HepG2 (cell line): ENCODE data around the gene STAT4. TPM values are rescaled to one million over a fixed set of nuclear protein-coding genes. Genes with fewer than 3 reads are reported as not detected.
A peak's percentile ranks its signal among the peaks of the same experiment; 100 is the strongest.

Source experiments
- JARID2 ChIP-seq: sonication (generic); formaldehyde crosslinking; IDR thresholded peaks from 2 replicates; pipeline ENCODE4 v1.8.1; 2023; ENCODE audit warnings: missing genetic modification reagents, inconsistent platforms; ENCODE audit not compliant: insufficient replicate concordance
- MYNN ChIP-seq: sonication (generic); formaldehyde crosslinking; IDR thresholded peaks from 2 replicates; pipeline ENCODE4 v1.4.0; 2020; ENCODE audit warnings: mild to moderate bottlenecking, low read depth, missing genetic modification reagents
- NAIF1 ChIP-seq: sonication (generic); formaldehyde crosslinking; IDR thresholded peaks from 2 replicates; pipeline ENCODE4 v1.5.0; 2020; ENCODE audit warnings: mild to moderate bottlenecking, missing genetic modification reagents, borderline replicate concordance
- NFE2L1 ChIP-seq: sonication (generic); formaldehyde crosslinking; IDR thresholded peaks from 2 replicates; pipeline ENCODE4 v1.4.0; 2020; ENCODE audit warnings: missing genetic modification reagents, mild to moderate bottlenecking, borderline replicate concordance
- NR2C2 ChIP-seq: sonication (generic); formaldehyde crosslinking; IDR thresholded peaks from 2 replicates; pipeline ENCODE4 v1.4.0; 2020; ENCODE audit warnings: missing genetic modification reagents, mild to moderate bottlenecking, moderate library complexity, borderline replicate concordance
- RARG ChIP-seq: sonication (generic); formaldehyde crosslinking; IDR thresholded peaks from 2 replicates; pipeline ENCODE4 v1.4.0; 2020; ENCODE audit warnings: low read depth, mild to moderate bottlenecking, missing genetic modification reagents
- SIX1 ChIP-seq: sonication (generic); formaldehyde crosslinking; IDR thresholded peaks from 2 replicates; pipeline ENCODE4 v1.4.0; 2020; ENCODE audit warnings: missing genetic modification reagents, borderline replicate concordance
- ZC3H4 ChIP-seq: sonication (generic); formaldehyde crosslinking; IDR thresholded peaks from 2 replicates; pipeline ENCODE4 v1.4.0; 2020; ENCODE audit warnings: missing genetic modification reagents, borderline replicate concordance
- ZMYM4 ChIP-seq: sonication (generic); formaldehyde crosslinking; IDR thresholded peaks from 2 replicates; pipeline ENCODE4 v1.8.1; 2023; ENCODE audit warnings: mild to moderate bottlenecking, missing genetic modification reagents
- ZNF33B ChIP-seq: sonication (generic); formaldehyde crosslinking; IDR thresholded peaks from 2 replicates; pipeline ENCODE4 v1.5.1; 2020; ENCODE audit warnings: mild to moderate bottlenecking, missing genetic modification reagents
- ZNF446 ChIP-seq: sonication (generic); formaldehyde crosslinking; IDR thresholded peaks from 2 replicates; pipeline ENCODE4 v1.5.0; 2020; ENCODE audit warnings: mild to moderate bottlenecking, missing genetic modification reagents
- polyA plus RNA-seq, 8 experiments: library from polyadenylated mRNA; depleted of rRNA in 3 of 8; stranded (reverse) in 7 of 8; unstranded in 1 of 8; fragments of >200 nt; fragmentation: Illumina TruSeq in 4 of 8; extraction: Trizol in 4 of 8; gene quantifications; 2 replicates each; pipeline versions ENCODE4 v1.2.1 to v1.2.3, GENCODE V29; 2011 to 2016; ENCODE audit warnings: low read depth in 4 of 8, missing spikeins in 1 of 8, mixed read lengths in 1 of 8; ENCODE audit not compliant: insufficient read depth in 1 of 8
- total RNA-seq, 5 experiments: library from RNA; depleted of rRNA; stranded (reverse); fragments of >200 nt; fragmentation: Illumina TruSeq; extraction: Trizol; gene quantifications; 2 replicates each; pipeline ENCODE4 v1.2.3, GENCODE V29; 2016; ENCODE audit warnings: low read depth in 1 of 5
- TF ChIP-seq, protein P1 (sequence below), 2 experiments: sonication (generic) in 1 of 2; formaldehyde crosslinking in 1 of 2; IDR thresholded peaks; 2 replicates each; pipeline versions ENCODE4 v1.6.1 to v1.9.0; 2014 to 2022; ENCODE audit warnings: antibody characterized with exemption in 1 of 2, borderline replicate concordance in 1 of 2, inconsistent platforms in 1 of 2, low read depth in 1 of 2, missing genetic modification reagents in 1 of 2
- TF ChIP-seq, protein P2 (sequence below): sonication (generic); formaldehyde crosslinking; IDR thresholded peaks from 2 replicates; pipeline ENCODE4 v1.4.0; 2020; ENCODE audit warnings: missing genetic modification reagents
- TF ChIP-seq, protein P3 (sequence below): sonication (generic); formaldehyde crosslinking; IDR thresholded peaks from 2 replicates; pipeline ENCODE4 v1.9.0; 2021; ENCODE audit warnings: missing genetic modification reagents, mild to moderate bottlenecking, borderline replicate concordance
- TF ChIP-seq, protein P4 (sequence below): sonication (generic); formaldehyde crosslinking; IDR thresholded peaks from 2 replicates; pipeline ENCODE4 v1.5.0; 2020; ENCODE audit warnings: mild to moderate bottlenecking, missing genetic modification reagents

Gene STAT4
- total and polyA plus RNA-seq, 2 of the 13 experiments (the other 11 are each of a cell fraction or from before 2014, with no cell fraction given): 0.37 TPM; not detected in 1

DNA sequence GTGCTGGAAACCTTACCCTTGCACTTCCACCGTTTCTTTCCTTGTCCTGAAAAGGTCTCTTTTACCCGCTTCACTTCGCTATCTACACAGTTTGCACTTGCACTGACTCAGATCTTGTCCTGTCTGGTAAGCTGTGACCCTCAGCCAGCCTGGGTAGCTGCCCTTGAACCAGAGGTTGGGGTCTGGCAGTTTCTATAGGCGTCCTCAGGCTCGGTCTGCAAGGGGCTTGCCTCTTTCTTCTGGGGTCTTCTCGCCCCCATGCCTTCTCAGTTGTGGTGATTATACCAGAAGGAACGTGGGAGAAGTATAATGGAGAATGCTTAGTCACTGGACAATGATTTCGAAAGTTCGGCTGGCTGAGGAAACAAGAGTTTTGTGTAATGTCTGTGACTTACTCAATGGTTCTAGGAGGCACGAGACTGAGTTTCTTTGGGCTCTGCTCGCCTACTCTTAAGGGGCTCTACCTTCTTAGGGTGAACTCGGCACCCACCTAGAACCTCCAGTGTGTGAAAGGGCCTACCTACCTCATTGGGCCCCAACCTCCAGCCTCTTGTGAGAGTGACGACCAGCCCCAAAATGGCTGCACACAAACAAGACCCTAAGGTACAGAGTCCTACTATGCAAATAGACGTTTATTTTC is 129.9 kb downstream of the STAT4 start (continued):
- TF ChIP-seq, protein P1, sequence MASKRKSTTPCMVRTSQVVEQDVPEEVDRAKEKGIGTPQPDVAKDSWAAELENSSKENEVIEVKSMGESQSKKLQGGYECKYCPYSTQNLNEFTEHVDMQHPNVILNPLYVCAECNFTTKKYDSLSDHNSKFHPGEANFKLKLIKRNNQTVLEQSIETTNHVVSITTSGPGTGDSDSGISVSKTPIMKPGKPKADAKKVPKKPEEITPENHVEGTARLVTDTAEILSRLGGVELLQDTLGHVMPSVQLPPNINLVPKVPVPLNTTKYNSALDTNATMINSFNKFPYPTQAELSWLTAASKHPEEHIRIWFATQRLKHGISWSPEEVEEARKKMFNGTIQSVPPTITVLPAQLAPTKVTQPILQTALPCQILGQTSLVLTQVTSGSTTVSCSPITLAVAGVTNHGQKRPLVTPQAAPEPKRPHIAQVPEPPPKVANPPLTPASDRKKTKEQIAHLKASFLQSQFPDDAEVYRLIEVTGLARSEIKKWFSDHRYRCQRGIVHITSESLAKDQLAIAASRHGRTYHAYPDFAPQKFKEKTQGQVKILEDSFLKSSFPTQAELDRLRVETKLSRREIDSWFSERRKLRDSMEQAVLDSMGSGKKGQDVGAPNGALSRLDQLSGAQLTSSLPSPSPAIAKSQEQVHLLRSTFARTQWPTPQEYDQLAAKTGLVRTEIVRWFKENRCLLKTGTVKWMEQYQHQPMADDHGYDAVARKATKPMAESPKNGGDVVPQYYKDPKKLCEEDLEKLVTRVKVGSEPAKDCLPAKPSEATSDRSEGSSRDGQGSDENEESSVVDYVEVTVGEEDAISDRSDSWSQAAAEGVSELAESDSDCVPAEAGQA (IDR thresholded peaks at IDR 0.05; ENCODE audit: low read depth): 0 out of 2 replicates have a peak, but pooled peaks have one; percentile 28
- TF ChIP-seq, protein P1 (CRISPR knock-in tag; IDR thresholded peaks at IDR 0.05; ENCODE audit: borderline replicate concordance): no peak
- TF ChIP-seq, protein P2, sequence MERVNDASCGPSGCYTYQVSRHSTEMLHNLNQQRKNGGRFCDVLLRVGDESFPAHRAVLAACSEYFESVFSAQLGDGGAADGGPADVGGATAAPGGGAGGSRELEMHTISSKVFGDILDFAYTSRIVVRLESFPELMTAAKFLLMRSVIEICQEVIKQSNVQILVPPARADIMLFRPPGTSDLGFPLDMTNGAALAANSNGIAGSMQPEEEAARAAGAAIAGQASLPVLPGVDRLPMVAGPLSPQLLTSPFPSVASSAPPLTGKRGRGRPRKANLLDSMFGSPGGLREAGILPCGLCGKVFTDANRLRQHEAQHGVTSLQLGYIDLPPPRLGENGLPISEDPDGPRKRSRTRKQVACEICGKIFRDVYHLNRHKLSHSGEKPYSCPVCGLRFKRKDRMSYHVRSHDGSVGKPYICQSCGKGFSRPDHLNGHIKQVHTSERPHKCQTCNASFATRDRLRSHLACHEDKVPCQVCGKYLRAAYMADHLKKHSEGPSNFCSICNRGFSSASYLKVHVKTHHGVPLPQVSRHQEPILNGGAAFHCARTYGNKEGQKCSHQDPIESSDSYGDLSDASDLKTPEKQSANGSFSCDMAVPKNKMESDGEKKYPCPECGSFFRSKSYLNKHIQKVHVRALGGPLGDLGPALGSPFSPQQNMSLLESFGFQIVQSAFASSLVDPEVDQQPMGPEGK (CRISPR knock-in tag): no peak
- no peak for TF ChIP-seq NR2C2
- TF ChIP-seq NAIF1 (CRISPR knock-in tag): no peak
- TF ChIP-seq, protein P3, sequence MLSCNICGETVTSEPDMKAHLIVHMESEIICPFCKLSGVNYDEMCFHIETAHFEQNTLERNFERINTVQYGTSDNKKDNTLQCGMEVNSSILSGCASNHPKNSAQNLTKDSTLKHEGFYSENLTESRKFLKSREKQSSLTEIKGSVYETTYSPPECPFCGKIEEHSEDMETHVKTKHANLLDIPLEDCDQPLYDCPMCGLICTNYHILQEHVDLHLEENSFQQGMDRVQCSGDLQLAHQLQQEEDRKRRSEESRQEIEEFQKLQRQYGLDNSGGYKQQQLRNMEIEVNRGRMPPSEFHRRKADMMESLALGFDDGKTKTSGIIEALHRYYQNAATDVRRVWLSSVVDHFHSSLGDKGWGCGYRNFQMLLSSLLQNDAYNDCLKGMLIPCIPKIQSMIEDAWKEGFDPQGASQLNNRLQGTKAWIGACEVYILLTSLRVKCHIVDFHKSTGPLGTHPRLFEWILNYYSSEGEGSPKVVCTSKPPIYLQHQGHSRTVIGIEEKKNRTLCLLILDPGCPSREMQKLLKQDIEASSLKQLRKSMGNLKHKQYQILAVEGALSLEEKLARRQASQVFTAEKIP (CRISPR knock-in tag): 0 out of 2 replicates have a peak, but pooled peaks have one; percentile 91
- peak; percentile 97 for TF ChIP-seq ZC3H4 (CRISPR knock-in tag)
- no peak for TF ChIP-seq ZMYM4 (CRISPR knock-in tag)
- 0 out of 2 replicates have a peak, but pooled peaks have one; percentile 71 for TF ChIP-seq NFE2L1 (CRISPR knock-in tag)
- TF ChIP-seq MYNN (CRISPR knock-in tag): no peak
- TF ChIP-seq ZNF446 (CRISPR knock-in tag): peak; percentile 2; the same call in 1 of the 2 replicates
- TF ChIP-seq SIX1 (CRISPR knock-in tag): no peak
- TF ChIP-seq JARID2 (CRISPR knock-in tag): no peak
- TF ChIP-seq RARG (CRISPR knock-in tag): no peak
- TF ChIP-seq ZNF33B (CRISPR knock-in tag): no peak
- TF ChIP-seq, protein P4, sequence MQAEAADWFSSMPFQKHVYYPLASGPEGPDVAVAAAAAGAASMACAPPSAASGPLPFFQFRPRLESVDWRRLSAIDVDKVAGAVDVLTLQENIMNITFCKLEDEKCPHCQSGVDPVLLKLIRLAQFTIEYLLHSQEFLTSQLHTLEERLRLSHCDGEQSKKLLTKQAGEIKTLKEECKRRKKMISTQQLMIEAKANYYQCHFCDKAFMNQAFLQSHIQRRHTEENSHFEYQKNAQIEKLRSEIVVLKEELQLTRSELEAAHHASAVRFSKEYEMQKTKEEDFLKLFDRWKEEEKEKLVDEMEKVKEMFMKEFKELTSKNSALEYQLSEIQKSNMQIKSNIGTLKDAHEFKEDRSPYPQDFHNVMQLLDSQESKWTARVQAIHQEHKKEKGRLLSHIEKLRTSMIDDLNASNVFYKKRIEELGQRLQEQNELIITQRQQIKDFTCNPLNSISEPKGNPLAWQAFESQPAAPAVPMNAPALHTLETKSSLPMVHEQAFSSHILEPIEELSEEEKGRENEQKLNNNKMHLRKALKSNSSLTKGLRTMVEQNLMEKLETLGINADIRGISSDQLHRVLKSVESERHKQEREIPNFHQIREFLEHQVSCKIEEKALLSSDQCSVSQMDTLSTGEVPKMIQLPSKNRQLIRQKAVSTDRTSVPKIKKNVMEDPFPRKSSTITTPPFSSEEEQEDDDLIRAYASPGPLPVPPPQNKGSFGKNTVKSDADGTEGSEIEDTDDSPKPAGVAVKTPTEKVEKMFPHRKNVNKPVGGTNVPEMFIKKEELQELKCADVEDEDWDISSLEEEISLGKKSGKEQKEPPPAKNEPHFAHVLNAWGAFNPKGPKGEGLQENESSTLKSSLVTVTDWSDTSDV (CRISPR knock-in tag): no peak
